ENCODE measurements around the gene CCL1. TPM values are rescaled to one million over a fixed set of nuclear protein-coding genes. Genes with fewer than 3 reads are reported as not detected.

The CCL1 gene
- total RNA-seq, 1 donor from 2014 or later, result not detected

DNA sequence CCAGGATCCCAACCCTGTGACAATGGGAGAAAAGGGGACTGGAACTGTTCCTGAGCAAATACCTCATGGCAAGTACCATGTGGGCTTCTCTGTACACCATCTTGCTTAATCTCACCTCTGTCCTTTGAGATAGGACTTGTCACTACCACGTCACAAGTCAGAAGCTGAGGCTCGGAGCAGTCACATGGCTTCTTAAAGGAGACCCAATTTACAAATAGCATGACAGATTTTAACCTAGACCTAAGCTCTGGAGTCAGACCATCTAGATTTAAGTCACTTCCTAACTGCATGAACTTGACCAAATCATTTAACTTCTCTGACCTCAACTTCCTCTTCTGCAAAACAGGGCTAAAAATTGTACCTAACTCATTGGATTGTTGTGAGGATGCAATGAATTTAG is 36.0 kb upstream of the CCL1 start:
- Mint-ChIP-seq H3K27me3 (peaks cover 28% of the 10 kb centered on the region), H3K9me3 (no peaks in the 10 kb centered on the region), H3K36me3 (no peaks in the 10 kb centered on the region), H3K4me3 (no peak overlapping the region), H3K27ac (no peak overlapping the region), H3K4me1 (ENCODE audit: unreplicated experiment) (no peaks in the 10 kb centered on the region)
- TF ChIP-seq, protein P1, sequence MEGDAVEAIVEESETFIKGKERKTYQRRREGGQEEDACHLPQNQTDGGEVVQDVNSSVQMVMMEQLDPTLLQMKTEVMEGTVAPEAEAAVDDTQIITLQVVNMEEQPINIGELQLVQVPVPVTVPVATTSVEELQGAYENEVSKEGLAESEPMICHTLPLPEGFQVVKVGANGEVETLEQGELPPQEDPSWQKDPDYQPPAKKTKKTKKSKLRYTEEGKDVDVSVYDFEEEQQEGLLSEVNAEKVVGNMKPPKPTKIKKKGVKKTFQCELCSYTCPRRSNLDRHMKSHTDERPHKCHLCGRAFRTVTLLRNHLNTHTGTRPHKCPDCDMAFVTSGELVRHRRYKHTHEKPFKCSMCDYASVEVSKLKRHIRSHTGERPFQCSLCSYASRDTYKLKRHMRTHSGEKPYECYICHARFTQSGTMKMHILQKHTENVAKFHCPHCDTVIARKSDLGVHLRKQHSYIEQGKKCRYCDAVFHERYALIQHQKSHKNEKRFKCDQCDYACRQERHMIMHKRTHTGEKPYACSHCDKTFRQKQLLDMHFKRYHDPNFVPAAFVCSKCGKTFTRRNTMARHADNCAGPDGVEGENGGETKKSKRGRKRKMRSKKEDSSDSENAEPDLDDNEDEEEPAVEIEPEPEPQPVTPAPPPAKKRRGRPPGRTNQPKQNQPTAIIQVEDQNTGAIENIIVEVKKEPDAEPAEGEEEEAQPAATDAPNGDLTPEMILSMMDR (conservative IDR thresholded peaks at IDR 0.05), result no peak
- no peak for DNase-seq (ENCODE audit: extremely low spot score, unreplicated experiment)

DNA sequence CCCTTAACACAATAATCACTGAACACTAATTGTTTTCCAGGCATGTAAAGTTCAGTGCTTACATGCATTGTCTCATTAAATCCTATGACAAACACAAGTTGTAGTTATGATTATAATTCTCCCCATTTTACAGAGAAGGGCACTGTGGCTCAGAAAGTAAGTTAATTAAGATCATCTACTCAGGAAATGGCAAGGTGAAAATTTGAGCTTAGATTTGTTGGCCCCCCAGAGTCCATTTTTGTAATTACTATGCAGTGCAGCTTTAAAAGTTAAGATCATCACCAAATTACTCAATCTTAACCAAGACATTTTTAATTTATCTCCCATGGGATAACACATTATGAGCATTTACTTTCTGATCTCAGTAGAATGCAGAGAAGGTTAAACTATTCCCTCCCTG is 34.2 kb upstream of the CCL1 start:
- H3K4me3 Mint-ChIP-seq, result no peak overlapping the region
- H3K36me3 Mint-ChIP-seq, result no peaks in the 10 kb centered on the region
- H3K27ac Mint-ChIP-seq, result no peak overlapping the region
- peaks cover 31% of the 10 kb centered on the region for H3K27me3 Mint-ChIP-seq
- DNase-seq (ENCODE audit: extremely low spot score, unreplicated experiment), result no peak
- H3K9me3 Mint-ChIP-seq, result no peaks in the 10 kb centered on the region
- H3K4me1 Mint-ChIP-seq (ENCODE audit: unreplicated experiment), result no peaks in the 10 kb centered on the region
- TF ChIP-seq, protein P1 (conservative IDR thresholded peaks at IDR 0.05), result no peak

DNA sequence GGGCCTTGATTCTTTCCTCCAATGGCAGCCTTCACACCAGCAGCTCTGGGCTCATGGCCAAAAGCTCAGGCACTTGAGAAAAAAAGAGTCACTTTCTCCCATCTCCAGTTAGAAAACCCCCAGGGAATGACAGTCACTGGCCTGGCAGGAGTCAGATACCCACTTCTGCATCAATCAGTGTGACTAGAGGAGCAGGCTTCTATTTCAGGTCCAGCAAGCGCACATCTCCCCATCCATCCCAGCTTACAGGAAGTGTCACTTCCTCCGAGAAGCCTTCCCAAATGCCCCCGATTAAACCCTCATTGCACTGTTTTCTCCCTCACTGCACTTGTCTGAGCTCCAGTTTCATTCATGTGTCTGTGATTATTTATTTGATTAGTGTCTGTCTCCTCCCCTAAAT is 30.4 kb upstream of the CCL1 start:
- H3K4me3 Mint-ChIP-seq, result no peak overlapping the region
- H3K9me3 Mint-ChIP-seq, result no peaks in the 10 kb centered on the region
- TF ChIP-seq, protein P1 (conservative IDR thresholded peaks at IDR 0.05), result no peak
- DNase-seq (ENCODE audit: extremely low spot score, unreplicated experiment), result no peak
- no peaks in the 10 kb centered on the region for H3K36me3 Mint-ChIP-seq
- no peaks in the 10 kb centered on the region for H3K4me1 Mint-ChIP-seq (ENCODE audit: unreplicated experiment)
- H3K27ac Mint-ChIP-seq, result no peak overlapping the region
- peaks cover 23% of the 10 kb centered on the region for H3K27me3 Mint-ChIP-seq

DNA sequence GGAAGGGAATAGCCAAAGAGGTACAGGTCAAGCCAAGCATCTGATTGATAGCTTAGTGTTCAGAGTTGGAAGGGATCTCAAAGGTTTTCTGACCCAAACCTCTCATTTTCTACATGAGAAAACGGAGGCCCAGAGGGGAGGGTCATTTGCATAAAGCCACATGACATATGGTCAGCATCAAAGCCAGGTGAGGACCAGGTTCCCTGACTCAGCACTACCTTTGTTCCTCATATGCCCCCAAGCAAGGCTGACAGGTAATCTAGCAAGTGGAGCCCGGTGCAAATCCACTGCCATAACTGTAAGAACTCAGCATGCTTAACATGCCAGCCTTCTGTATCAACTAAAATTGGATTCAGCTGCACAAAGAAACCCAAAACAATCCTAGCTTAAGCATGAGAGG is 28.2 kb upstream of the CCL1 start:
- Mint-ChIP-seq H3K27ac (no peak overlapping the region), H3K9me3 (no peaks in the 10 kb centered on the region), H3K36me3 (no peaks in the 10 kb centered on the region), H3K4me3 (no peak overlapping the region), H3K27me3 (peaks cover 16% of the 10 kb centered on the region), H3K4me1 (ENCODE audit: unreplicated experiment) (no peaks in the 10 kb centered on the region)
- no peak for DNase-seq (ENCODE audit: extremely low spot score, unreplicated experiment)
- TF ChIP-seq, protein P1 (conservative IDR thresholded peaks at IDR 0.05), result no peak

DNA sequence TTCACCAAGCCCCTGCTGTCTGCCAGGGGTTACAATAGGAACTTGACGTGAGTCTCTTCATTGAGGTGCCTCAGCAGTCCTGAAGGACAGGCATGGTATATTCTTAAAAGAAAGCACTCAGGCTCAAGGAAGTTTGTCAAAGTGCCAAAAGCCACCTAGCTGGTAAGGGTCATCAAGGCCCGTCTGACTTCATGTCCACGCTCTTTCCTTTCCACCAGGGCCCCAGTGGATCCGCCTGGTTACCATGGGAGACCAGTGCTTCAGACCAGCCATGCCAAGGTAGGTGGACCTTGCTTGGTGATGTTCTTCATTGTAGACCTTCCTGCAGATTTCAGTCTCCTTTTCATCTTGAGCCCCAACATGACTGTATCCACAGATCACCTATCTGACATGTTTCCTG is 27.6 kb upstream of the CCL1 start:
- TF ChIP-seq, protein P1 (conservative IDR thresholded peaks at IDR 0.05), result no peak
- no peak for DNase-seq (ENCODE audit: extremely low spot score, unreplicated experiment)
- peaks cover 16% of the 10 kb centered on the region for H3K27me3 Mint-ChIP-seq
- no peaks in the 10 kb centered on the region for H3K4me1 Mint-ChIP-seq (ENCODE audit: unreplicated experiment)
- H3K9me3 Mint-ChIP-seq, result no peaks in the 10 kb centered on the region
- no peak overlapping the region for H3K4me3 Mint-ChIP-seq
- H3K27ac Mint-ChIP-seq, result no peak overlapping the region
- no peaks in the 10 kb centered on the region for H3K36me3 Mint-ChIP-seq

DNA sequence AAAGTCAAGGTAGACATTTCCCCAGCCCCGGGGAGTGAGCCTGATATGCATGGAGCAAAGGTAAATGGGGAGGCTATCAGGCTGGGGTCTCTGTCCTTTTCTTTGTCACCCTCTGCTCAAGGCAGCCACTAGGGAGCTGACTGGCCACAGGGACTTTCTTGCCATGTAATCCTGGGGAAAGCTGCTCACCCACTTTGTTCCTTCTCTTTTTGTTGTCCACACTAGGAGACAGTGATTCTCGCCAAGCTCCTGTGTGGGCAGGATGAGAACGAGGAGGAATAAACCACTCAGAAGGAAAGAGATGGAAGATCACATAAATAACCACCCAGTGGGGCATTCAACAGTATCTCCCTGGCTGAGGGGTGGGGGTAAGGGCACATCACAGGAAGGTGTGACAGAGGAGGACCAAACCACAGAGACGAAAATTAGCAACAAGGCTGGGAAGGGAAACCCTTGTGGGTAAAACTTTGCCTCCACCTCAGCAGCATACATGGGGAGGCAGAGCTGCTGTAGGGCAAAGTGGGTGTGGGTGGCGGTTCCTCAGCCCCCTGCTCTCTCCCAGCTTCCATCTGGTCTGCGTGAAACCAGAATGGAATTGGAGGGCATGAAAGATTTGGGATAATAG is 26.2 kb upstream of the CCL1 start:
- TF ChIP-seq, protein P1 (conservative IDR thresholded peaks at IDR 0.05), result no peak
- Mint-ChIP-seq H3K27ac (no peak overlapping the region), H3K27me3 (peaks cover 16% of the 10 kb centered on the region), H3K4me3 (no peak overlapping the region), H3K9me3 (no peaks in the 10 kb centered on the region), H3K36me3 (no peaks in the 10 kb centered on the region), H3K4me1 (ENCODE audit: unreplicated experiment) (no peaks in the 10 kb centered on the region)
- DNase-seq (ENCODE audit: extremely low spot score, unreplicated experiment), result no peak
